Tibial nerve (tissue), 3 donors: ENCODE data around the gene IQGAP2.

ENCODE experiments used
- POLR2A ChIP-seq, 2 donors: fragments of 450-650 bp; IDR thresholded peaks; one replicate each; pipeline ENCODE4 v1.6.1; 2017; ENCODE audit warnings: antibody characterized with exemption in 2 of 2, mild to moderate bottlenecking in 2 of 2, moderate library complexity in 2 of 2
- TF ChIP-seq, protein P1 (sequence below), 5 experiments: fragments of 200-600 bp in 3 of 5; fragments of 450-650 bp in 2 of 5; sonication (generic) in 3 of 5; IDR thresholded peaks; one replicate each; pipeline ENCODE4 v1.5.1; 2016 to 2019; ENCODE audit warnings: antibody characterized with exemption in 5 of 5, mild to moderate bottlenecking in 3 of 5, moderate library complexity in 2 of 5

DNA sequence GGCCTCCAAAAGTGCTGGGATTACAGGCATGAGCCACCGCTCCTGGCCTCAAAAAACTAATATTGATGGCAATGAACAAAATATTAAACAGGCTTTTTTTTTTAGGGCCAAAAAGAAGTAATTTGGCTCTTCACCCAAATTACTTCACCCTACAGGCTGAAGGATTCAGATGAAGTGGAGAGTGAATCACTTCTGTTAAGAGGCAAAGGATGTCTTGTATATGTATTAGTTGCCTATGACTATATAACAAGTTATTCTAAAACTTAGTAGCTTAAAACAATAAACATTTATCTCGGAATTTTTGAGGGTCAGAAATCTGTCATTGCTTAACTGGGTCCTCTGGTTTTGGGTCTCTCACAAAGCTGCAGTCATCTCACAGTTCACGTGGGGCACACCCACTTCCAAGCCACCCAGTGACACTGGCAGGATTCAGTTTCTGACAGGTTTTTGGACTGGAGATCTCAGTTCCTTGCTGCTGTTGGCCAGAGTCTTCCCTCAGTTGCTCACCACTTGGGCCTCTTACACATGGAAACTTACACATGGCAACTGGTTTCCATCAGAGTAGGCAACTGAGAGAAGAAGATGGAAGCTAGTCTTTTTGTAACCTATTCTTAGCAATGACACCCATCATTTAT, 66.7 kb downstream of the IQGAP2 start:
- no peak for TF ChIP-seq POLR2A (IDR thresholded peaks at IDR 0.05)
- TF ChIP-seq, protein P1, sequence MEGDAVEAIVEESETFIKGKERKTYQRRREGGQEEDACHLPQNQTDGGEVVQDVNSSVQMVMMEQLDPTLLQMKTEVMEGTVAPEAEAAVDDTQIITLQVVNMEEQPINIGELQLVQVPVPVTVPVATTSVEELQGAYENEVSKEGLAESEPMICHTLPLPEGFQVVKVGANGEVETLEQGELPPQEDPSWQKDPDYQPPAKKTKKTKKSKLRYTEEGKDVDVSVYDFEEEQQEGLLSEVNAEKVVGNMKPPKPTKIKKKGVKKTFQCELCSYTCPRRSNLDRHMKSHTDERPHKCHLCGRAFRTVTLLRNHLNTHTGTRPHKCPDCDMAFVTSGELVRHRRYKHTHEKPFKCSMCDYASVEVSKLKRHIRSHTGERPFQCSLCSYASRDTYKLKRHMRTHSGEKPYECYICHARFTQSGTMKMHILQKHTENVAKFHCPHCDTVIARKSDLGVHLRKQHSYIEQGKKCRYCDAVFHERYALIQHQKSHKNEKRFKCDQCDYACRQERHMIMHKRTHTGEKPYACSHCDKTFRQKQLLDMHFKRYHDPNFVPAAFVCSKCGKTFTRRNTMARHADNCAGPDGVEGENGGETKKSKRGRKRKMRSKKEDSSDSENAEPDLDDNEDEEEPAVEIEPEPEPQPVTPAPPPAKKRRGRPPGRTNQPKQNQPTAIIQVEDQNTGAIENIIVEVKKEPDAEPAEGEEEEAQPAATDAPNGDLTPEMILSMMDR (IDR thresholded peaks at IDR 0.05) = no peak
